GM23338 (cell line): ENCODE data around the gene TPK1. TPM values are rescaled to one million over a fixed set of nuclear protein-coding genes. Genes with fewer than 3 reads are reported as not detected.

ENCODE experiments used
- ATAC-seq: fragments of 200-7000 bp; cut with Tn5 transposase; 3 replicates; pipeline ENCODE4 v1.9.1; 2020
- DNase-seq: peaks from one replicate; pipeline ENCODE4 v3.0.0-alpha.2; 2015; ENCODE audit warnings: low spot score
- H2AFZ ChIP-seq: fragments of 200-600 bp; sonication (generic); 2 replicates; pipeline ENCODE4 v1.8.0; 2016; ENCODE audit warnings: antibody characterized with exemption, mild to moderate bottlenecking, moderate library complexity
- H3F3A ChIP-seq: fragments of 200-600 bp; sonication (generic); replicated peaks from 2 replicates; pipeline ENCODE4 v1.8.0; 2017; ENCODE audit warnings: antibody characterized with exemption, mixed run types, low read depth
- H3K27ac ChIP-seq: fragments of 200-600 bp; sonication (generic); 2 replicates; pipeline ENCODE4 v1.6.1; 2016; ENCODE audit warnings: low read depth
- H3K27me3 ChIP-seq: fragments of 200-600 bp; sonication (generic); 2 replicates; pipeline ENCODE4 v1.8.0; 2016; ENCODE audit warnings: mild to moderate bottlenecking, mixed run types, moderate library complexity; ENCODE audit not compliant: insufficient read depth
- H3K36me3 ChIP-seq: fragments of 200-600 bp; sonication (generic); 2 replicates; pipeline ENCODE4 v1.8.0; 2016; ENCODE audit warnings: mild to moderate bottlenecking; ENCODE audit not compliant: insufficient read depth
- H3K4me1 ChIP-seq: fragments of 200-600 bp; sonication (generic); 2 replicates; pipeline ENCODE4 v1.8.0; 2016; ENCODE audit warnings: mild to moderate bottlenecking, moderate library complexity; ENCODE audit not compliant: insufficient read depth
- H3K4me2 ChIP-seq: fragments of 200-600 bp; sonication (generic); 2 replicates; pipeline ENCODE4 v1.7.1; 2017; ENCODE audit warnings: mixed run types
- H3K4me3 ChIP-seq: fragments of 200-600 bp; sonication (generic); 2 replicates; pipeline ENCODE4 v1.6.1; 2016; ENCODE audit warnings: mixed run types
- H3K79me2 ChIP-seq: fragments of 200-600 bp; sonication (generic); replicated peaks from 2 replicates; pipeline ENCODE4 v1.8.0; 2017; ENCODE audit warnings: mild to moderate bottlenecking; ENCODE audit not compliant: insufficient read depth
- H3K9me2 ChIP-seq: fragments of 200-600 bp; sonication (generic); 2 replicates; pipeline ENCODE4 v1.8.0; 2017; ENCODE audit not compliant: insufficient read depth
- H4K20me1 ChIP-seq: fragments of 200-600 bp; sonication (generic); replicated peaks from 2 replicates; pipeline ENCODE4 v1.8.0; 2017; ENCODE audit warnings: mild to moderate bottlenecking; ENCODE audit not compliant: insufficient read depth
- H3K27ac Mint-ChIP-seq: 2 replicates; pipeline ENCODE4 v1.8.0; 2020; ENCODE audit warnings: inconsistent platforms, mild to moderate bottlenecking, moderate library complexity, mixed read lengths
- H3K27me3 Mint-ChIP-seq: 3 replicates; pipeline ENCODE4 v1.8.0; 2022; ENCODE audit warnings: low read depth, mild to moderate bottlenecking, moderate library complexity, mixed read lengths, inconsistent platforms; ENCODE audit not compliant: insufficient read depth, poor library complexity
- H3K36me3 Mint-ChIP-seq: 3 replicates; pipeline ENCODE4 v1.8.0; 2021; ENCODE audit warnings: low read depth, mild to moderate bottlenecking, inconsistent platforms, moderate library complexity, mixed read lengths
- H3K4me1 Mint-ChIP-seq: 3 replicates; pipeline ENCODE4 v1.8.0; 2020; ENCODE audit warnings: mild to moderate bottlenecking, inconsistent platforms, mixed read lengths
- H3K4me3 Mint-ChIP-seq: 3 replicates; pipeline ENCODE4 v1.8.0; 2021; ENCODE audit warnings: moderate library complexity, mild to moderate bottlenecking, inconsistent platforms, mixed read lengths
- H3K9me3 Mint-ChIP-seq: 3 replicates; pipeline ENCODE4 v1.8.0; 2020; ENCODE audit warnings: moderate library complexity, mild to moderate bottlenecking, inconsistent platforms, mixed read lengths
- CREB1 ChIP-seq: fragments of 250-450 bp; sonication (Bioruptor Pico); IDR thresholded peaks from 2 replicates; pipeline ENCODE4 v1.5.0; 2020; ENCODE audit warnings: low read depth, mild to moderate bottlenecking, moderate library complexity
- CTCF ChIP-seq, 2 experiments: fragments of 200-600 bp in 1 of 2; sonication (generic) in 1 of 2; conservative IDR thresholded peaks; 2 replicates each; pipeline versions ENCODE4 v1.5.1 to v1.6.1; 2016 to 2017; ENCODE audit warnings: antibody characterized with exemption in 2 of 2, low read depth in 2 of 2, mild to moderate bottlenecking in 2 of 2, moderate library complexity in 1 of 2
- ETS1 ChIP-seq: IDR thresholded peaks from 2 replicates; pipeline ENCODE4 v1.6.1; 2016; ENCODE audit warnings: antibody characterized with exemption
- EZH2 ChIP-seq: fragments of 200-600 bp; sonication (generic); IDR thresholded peaks from one replicate; pipeline ENCODE4 v1.8.0; 2017; ENCODE audit warnings: antibody characterized with exemption, mild to moderate bottlenecking, low read depth; ENCODE audit not compliant: unreplicated experiment
- EZH2phosphoT487 ChIP-seq: fragments of 200-600 bp; sonication (generic); IDR thresholded peaks from one replicate; pipeline ENCODE4 v1.8.1; 2018; ENCODE audit warnings: antibody characterized with exemption; ENCODE audit not compliant: unreplicated experiment
- NANOG ChIP-seq: IDR thresholded peaks from 2 replicates; pipeline ENCODE4 v1.6.1; 2016; ENCODE audit warnings: antibody characterized with exemption, borderline replicate concordance
- POLR2AphosphoS5 ChIP-seq: IDR thresholded peaks from 2 replicates; pipeline ENCODE4 v1.6.1; 2016; ENCODE audit warnings: antibody characterized with exemption, low read depth
- REST ChIP-seq: IDR thresholded peaks from one replicate; pipeline ENCODE4 v1.6.1; 2018; ENCODE audit warnings: antibody characterized with exemption; ENCODE audit not compliant: unreplicated experiment
- ZNF114 ChIP-seq: fragments of 250-450 bp; sonication (Bioruptor Pico); IDR thresholded peaks from 2 replicates; pipeline ENCODE4 v1.5.0; 2020; ENCODE audit warnings: mild to moderate bottlenecking, moderate library complexity
- ZNF331 ChIP-seq: fragments of 250-450 bp; sonication (Bioruptor Pico); IDR thresholded peaks from 2 replicates; pipeline ENCODE4 v1.5.0; 2020; ENCODE audit warnings: low read depth, mild to moderate bottlenecking, moderate library complexity
- polyA plus RNA-seq: library from polyadenylated mRNA; unstranded; fragments of >200 nt; fragmentation: Nextera tagmentation; extraction: Ambion mirVana; gene quantifications from 2 replicates; pipeline ENCODE4 v1.2.1, GENCODE V29; 2016
- total RNA-seq: library from RNA; depleted of rRNA; stranded (reverse); fragments of >200 nt; shearing (Covaris generic); gene quantifications from 2 replicates; pipeline ENCODE4 v1.2.3, GENCODE V29; 2014

Gene TPK1
- total and polyA plus RNA-seq, 2 experiments from 2014 or later, result 2.6 to 2.9 TPM

- no peaks in the 10 kb centered on the region for H3K27me3 ChIP-seq
- H3K4me2 ChIP-seq, result no peak overlapping the region
- no peaks in the 10 kb centered on the region for H3K4me1 ChIP-seq
- no peaks in the 10 kb centered on the region for H3K36me3 ChIP-seq
- Mint-ChIP-seq H3K27me3 (peaks cover 2% of the 10 kb centered on the region), H3K4me1 (no peaks in the 10 kb centered on the region), H3K36me3 (no peaks in the 10 kb centered on the region), H3K9me3 (no peaks in the 10 kb centered on the region; the same call in 2 of the 3 replicates), H3K27ac (no peak overlapping the region), H3K4me3 (no peak overlapping the region)
- 0 out of 2 replicates have a peak, but pooled peaks cover 12% of the 10 kb centered on the region for H3K9me2 ChIP-seq
- no peaks in the 10 kb centered on the region for H4K20me1 ChIP-seq
- no peak overlapping the region for H2AFZ ChIP-seq
- H3K27ac ChIP-seq, result no peak overlapping the region
- DNase-seq (no peak), ATAC-seq (no peak)
- no peaks in the 10 kb centered on the region for H3K79me2 ChIP-seq
- H3K4me3 ChIP-seq, result no peak overlapping the region
- no peaks in the 10 kb centered on the region for H3F3A ChIP-seq
- TF ChIP-seq ETS1 (no peak), ZNF331 (CRISPR knock-in tag) (no peak), CREB1 (CRISPR knock-in tag) (no peak), EZH2phosphoT487 (no peak), EZH2 (no peak), REST (no peak)
Observed at GRCh38 chr7:144439717-144440205, 396.1 kb downstream of the TPK1 start.

GRCh38 chr7:144438759-144439158 lies 397.1 kb downstream of the TPK1 start:
- Histone ChIP-seq H3F3A (no peaks in the 10 kb centered on the region), H2AFZ (no peak overlapping the region), H4K20me1 (no peaks in the 10 kb centered on the region), H3K4me2 (no peak overlapping the region), H3K36me3 (no peaks in the 10 kb centered on the region), H3K9me2 (0 out of 2 replicates have a peak, but pooled peaks cover 12% of the 10 kb centered on the region), H3K27ac (no peak overlapping the region), H3K4me1 (no peaks in the 10 kb centered on the region), H3K4me3 (no peak overlapping the region), H3K27me3 (no peaks in the 10 kb centered on the region), H3K79me2 (no peaks in the 10 kb centered on the region)
- Mint-ChIP-seq H3K4me1 (no peaks in the 10 kb centered on the region), H3K9me3 (no peaks in the 10 kb centered on the region; the same call in 2 of the 3 replicates), H3K27ac (no peak overlapping the region), H3K36me3 (no peaks in the 10 kb centered on the region), H3K27me3 (no peaks in the 10 kb centered on the region), H3K4me3 (no peak overlapping the region)
- ATAC-seq, result no peak
- TF ChIP-seq NANOG (no peak), POLR2AphosphoS5 (no peak), ZNF114 (CRISPR knock-in tag) (no peak), ZNF331 (CRISPR knock-in tag) (no peak), EZH2phosphoT487 (no peak), ETS1 (no peak), CTCF (conservative IDR thresholded peaks at IDR 0.05; ENCODE audit: low read depth in 2 of 2) (no peak), CREB1 (CRISPR knock-in tag) (no peak), EZH2 (no peak)
- DNase-seq, result no peak
